ENCODE results near the gene SEMA6A. TPM values are rescaled to one million over a fixed set of nuclear protein-coding genes. Genes with fewer than 3 reads are reported as not detected.

SEMA6A gene
- total and polyA plus RNA-seq, 10 of the 15 experiments (the other 5 are each of a cell fraction or from before 2014, with no cell fraction given): 0.16 to 10.2 (median 1.1) TPM

- BruUV-seq (replicated peaks): no TSS peak
- Histone ChIP-seq H2AFZ (ENCODE audit: control insufficient read depth, low read depth, low read length) (no peak overlapping the region), H3K4me3 (no peak overlapping the region), H3K9ac (ENCODE audit: control insufficient read depth, insufficient read depth, low read length) (no peak overlapping the region), H3K4me1 (ENCODE audit: control insufficient read depth, insufficient read depth, low read length) (peaks cover 4% of the 10 kb centered on the region; the same call in 1 of the 2 replicates), H3K36me3 (ENCODE audit: control insufficient read depth in 2 of 2, insufficient read depth in 2 of 2, low read length in 1 of 2) (no peaks in the 10 kb centered on the region; a peak in 1 of 4 replicates), H3K4me2 (ENCODE audit: control insufficient read depth, insufficient read depth) (no peak overlapping the region), H3K79me2 (ENCODE audit: control insufficient read depth, insufficient read depth, low read length) (no peaks in the 10 kb centered on the region), H3K27me3 (replicated peaks in 1 of 2; ENCODE audit: control insufficient read depth in 2 of 2, insufficient read depth in 2 of 2, low read length in 1 of 2) (no peaks in the 10 kb centered on the region), H3K9me3 (replicated peaks; ENCODE audit: control insufficient read depth, insufficient read depth, low read length) (no peaks in the 10 kb centered on the region), H3K27ac (ENCODE audit: control insufficient read depth, insufficient read depth) (no peak overlapping the region), H4K20me1 (ENCODE audit: control insufficient read depth, insufficient read depth) (no peaks in the 10 kb centered on the region)
- ATAC-seq (no peak), FAIRE-seq (no peak), DNase-seq (ENCODE audit: low read depth, low spot score) (no peak)
- CTCF ChIA-PET: interaction anchor here (0.6 to 3.7 kb wide), 5 partner anchors 8 to 305 kb away, joined by 3 to 23 read pairs (median 4); no protein-coding TSS in a partner anchor
- intact Hi-C loops (cut with micrococcal nuclease; ENCODE audit: unreplicated experiment) (no loop called here), in situ Hi-C loops (cut with MboI) (no loop called here)
- no peak for TF ChIP-seq SREBF2 (IDR thresholded peaks at IDR 0.05; ENCODE audit: low read length)
- TF ChIP-seq SMC3 (IDR thresholded peaks at IDR 0.05; ENCODE audit: borderline replicate concordance, low read length): no peak
- TF ChIP-seq RFX5 (IDR thresholded peaks at IDR 0.05; ENCODE audit: low read depth, low read length): no peak
- no peak for TF ChIP-seq CREB1 (IDR thresholded peaks at IDR 0.05; ENCODE audit: low read depth)
- no peak for TF ChIP-seq CBX3 (IDR thresholded peaks at IDR 0.05; ENCODE audit: borderline replicate concordance, low read depth)
- TF ChIP-seq TBL1XR1 (IDR thresholded peaks at IDR 0.05; ENCODE audit: low read depth, low read length): no peak
- TF ChIP-seq WRNIP1 (IDR thresholded peaks at IDR 0.05; ENCODE audit: borderline replicate concordance, low read depth, low read length): no peak
- no peak for TF ChIP-seq HCFC1 (IDR thresholded peaks at IDR 0.05; ENCODE audit: low read length)
- TF ChIP-seq ZNF24 (IDR thresholded peaks at IDR 0.05): no peak
- TF ChIP-seq HDAC2 (IDR thresholded peaks at IDR 0.05): no peak
- TF ChIP-seq DPF2 (IDR thresholded peaks at IDR 0.05): no peak
- no peak for TF ChIP-seq ZNF274 (IDR thresholded peaks at IDR 0.05; ENCODE audit: insufficient read depth, insufficient read length)
- no peak for TF ChIP-seq MEF2A (IDR thresholded peaks at IDR 0.05; ENCODE audit: insufficient read depth, low read depth, low read length)
- SMC1A ChIA-PET (ENCODE audit: uncharacterized antibody, unreplicated experiment): interaction anchor here (0.6 to 3.9 kb wide), 11 partner anchors 8 to 114 kb away, joined by 3 to 17 read pairs (median 4); no protein-coding TSS in a partner anchor
- WGBS (ENCODE audit: insufficient coverage, insufficient replicate concordance, low lambda C conversion rate, missing lambda C conversion rate): 97% methylated on average over 3 of the region's 3 CpGs
- POLR2A ChIA-PET: interaction anchor here (1.3 to 2.6 kb wide), 3 partner anchors 11 to 124 kb away, joined by 3 to 9 read pairs (median 4); no protein-coding TSS in a partner anchor
- RAD21 ChIA-PET (ENCODE audit: unreplicated experiment): interaction anchor here (1.0 to 3.0 kb wide), 7 partner anchors 9 to 306 kb away, joined by 3 to 14 read pairs (median 7); no protein-coding TSS in a partner anchor
These were observed 132.5 kb downstream of the SEMA6A start for GRCh38 chr5:116442095-116442534.
